Smooth muscle cell of bladder (primary cell): ENCODE results near the gene BATF. TPM values are rescaled to one million over a fixed set of nuclear protein-coding genes. Genes with fewer than 3 reads are reported as not detected.

Source experiments
- total RNA-seq: library from RNA; depleted of rRNA; stranded (reverse); fragments of >200 nt; gene quantifications from 2 replicates; pipeline ENCODE4 v1.2.3, GENCODE V29; 2014

The BATF gene
- total RNA-seq: not detected in 2 replicates

GRCh38 chr14:75522224-75522982, at the start of gene BATF:
Gene BATF, plus strand, starts transcription at chr14:75522469. Its CDS starts 214 bp downstream, at chr14:75522683.

GRCh38 chr14:75578102-75578785, 56.0 kb downstream of the BATF start, which contains the start of gene FLVCR2:
Gene FLVCR2, plus strand, starts transcription at chr14:75578620. Its CDS starts 353 bp downstream, at chr14:75578973.

Other genes with a start within 250 kb of the BATF start
- gene FOS, start 243.6 kb upstream of the BATF start, total RNA-seq: 13.8 and 37.3 TPM in 2 replicates
- 76.2 and 85.6 TPM in 2 replicates for gene JDP2, start 94.4 kb upstream of the BATF start, total RNA-seq
- 0.71 and 0.92 TPM in 2 replicates for gene FLVCR2, start 56.2 kb downstream of the BATF start, total RNA-seq
- gene ERG28, start 138.4 kb downstream of the BATF start, total RNA-seq: 7.4 and 8.0 TPM in 2 replicates
- 14.8 and 17.5 TPM in 2 replicates for gene TTLL5, start 138.8 kb downstream of the BATF start, total RNA-seq